ENCODE data around the gene MCM9.
"Not testable (repeated sequence)": the region's sequence is repeated elsewhere in the genome, so short reads cannot be mapped to it uniquely, and the experiment has no call there.

Gene MCM9

GRCh38 chr6:118892355-118892991 lies 42.5 kb downstream of the MCM9 start:
- peak; percentile 35 for DNase-seq

- peak; percentile 37 for DNase-seq
Measured at GRCh38 chr6:118890997-118891790, 43.8 kb downstream of the MCM9 start.

- no peak for DNase-seq
Measured at GRCh38 chr6:118889163-118889562, 45.8 kb downstream of the MCM9 start.

GRCh38 chr6:118886641-118887040 lies 48.3 kb downstream of the MCM9 start:
- no peak for DNase-seq

- no peak for DNase-seq
Measured at GRCh38 chr6:118882314-118882905, 52.5 kb downstream of the MCM9 start.

- DNase-seq, result no peak
Measured at GRCh38 chr6:118881440-118882313, 53.3 kb downstream of the MCM9 start.

GRCh38 chr6:118877806-118878205 lies 57.2 kb downstream of the MCM9 start:
- no peak for DNase-seq

- DNase-seq, result no peak
Measured at GRCh38 chr6:118876814-118877213, 58.1 kb downstream of the MCM9 start.

- DNase-seq, result no peak
Measured at GRCh38 chr6:118876198-118876597, 58.8 kb downstream of the MCM9 start.

- no peak for DNase-seq
Measured at GRCh38 chr6:118875672-118876071, 59.3 kb downstream of the MCM9 start.

- no peak for DNase-seq
Measured at GRCh38 chr6:118873239-118873638, 61.7 kb downstream of the MCM9 start.

GRCh38 chr6:118872726-118873125 lies 62.2 kb downstream of the MCM9 start:
- DNase-seq, result no peak

GRCh38 chr6:118872318-118872717 lies 62.6 kb downstream of the MCM9 start:
- DNase-seq, result no peak

- DNase-seq, result no peak
Measured at GRCh38 chr6:118871331-118871730, 63.6 kb downstream of the MCM9 start.

- no peak for DNase-seq
Measured at GRCh38 chr6:118869894-118870589, 64.9 kb downstream of the MCM9 start.

GRCh38 chr6:118869350-118869749 lies 65.6 kb downstream of the MCM9 start:
- no peak for DNase-seq

- DNase-seq, result not testable (repeated sequence)
Measured at GRCh38 chr6:118868901-118869300, 66.1 kb downstream of the MCM9 start.

GRCh38 chr6:118867181-118867580 lies 67.8 kb downstream of the MCM9 start:
- no peak for DNase-seq

GRCh38 chr6:118865100-118865391 lies 69.9 kb downstream of the MCM9 start:
- no peak for DNase-seq

GRCh38 chr6:118864341-118865099 lies 70.4 kb downstream of the MCM9 start:
- no peak for DNase-seq

GRCh38 chr6:118862443-118862842 lies 72.5 kb downstream of the MCM9 start:
- DNase-seq, result no peak

GRCh38 chr6:118860880-118861279 lies 74.1 kb downstream of the MCM9 start:
- DNase-seq, result no peak
